Sigmoid colon (tissue), 4 donors: ENCODE results near the gene SULT1A1.

Source experiments
- CTCF ChIP-seq, 4 experiments: fragments of 450-650 bp in 3 of 4; fragments of 200-600 bp in 1 of 4; IDR thresholded peaks; one replicate each; pipeline ENCODE4 v1.5.1; 2016 to 2019; ENCODE audit warnings: antibody characterized with exemption in 4 of 4, mild to moderate bottlenecking in 3 of 4, moderate library complexity in 2 of 4
- EP300 ChIP-seq, 4 donors: sonication (generic); formaldehyde crosslinking; IDR thresholded peaks; one replicate each; pipeline ENCODE4 v1.6.1; 2017; ENCODE audit warnings: antibody characterized with exemption in 4 of 4
- POLR2A ChIP-seq, 2 donors: fragments of 450-650 bp; IDR thresholded peaks; one replicate each; pipeline ENCODE4 v1.6.1; 2016; ENCODE audit warnings: antibody characterized with exemption in 2 of 2, mild to moderate bottlenecking in 2 of 2, moderate library complexity in 2 of 2
- POLR2AphosphoS5 ChIP-seq, 4 donors: sonication (generic); formaldehyde crosslinking; IDR thresholded peaks; one replicate each; pipeline ENCODE4 v1.6.1; 2017; ENCODE audit warnings: antibody characterized with exemption in 4 of 4

GRCh38 chr16:28569968-28570752, 39.7 kb downstream of the SULT1A1 start:
- TF ChIP-seq CTCF (IDR thresholded peaks at IDR 0.05), result no peak
- no peak for TF ChIP-seq POLR2A (IDR thresholded peaks at IDR 0.05)
- TF ChIP-seq POLR2AphosphoS5 (IDR thresholded peaks at IDR 0.05), result no peak
- TF ChIP-seq EP300 (IDR thresholded peaks at IDR 0.05), result no peak
